ENCODE measurements around the gene RET. TPM values are rescaled to one million over a fixed set of nuclear protein-coding genes. Genes with fewer than 3 reads are reported as not detected.
A peak's percentile ranks its signal among the peaks of the same experiment; 100 is the strongest.

RET gene
- total RNA-seq, 6 donors from 2014 or later, result 0.11 to 0.98 (median 0.30) TPM; not detected in 1

DNA sequence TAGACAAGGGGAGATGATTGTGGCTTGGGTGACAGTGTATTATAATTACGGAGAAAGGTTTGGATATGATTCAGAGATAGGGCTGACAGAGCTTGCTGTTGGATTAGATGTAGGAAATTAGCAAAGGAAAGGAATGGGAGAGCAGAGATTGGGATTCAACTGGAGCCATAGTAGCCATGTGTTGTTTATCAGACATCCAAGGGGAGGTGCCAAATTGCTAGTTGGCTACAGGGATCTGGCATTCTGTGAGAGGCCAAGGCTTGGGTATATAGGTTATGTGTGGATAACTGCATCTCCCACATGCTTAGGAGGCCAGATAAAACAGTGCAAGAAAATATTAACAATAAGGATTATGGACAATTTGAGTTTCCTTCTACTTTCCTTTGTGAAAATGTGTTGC is 96.3 kb downstream of the RET start:
- 93 to 95% methylated on average over 1 of the region's 1 CpG for WGBS, 2 donors
- peaks cover 10 to 57% (median 15%) of the 10 kb centered on the region in 4 donors for H3K36me3 ChIP-seq
- TF ChIP-seq POLR2AphosphoS5 (IDR thresholded peaks at IDR 0.05) (no peak), POLR2A (IDR thresholded peaks at IDR 0.05) (no peak), EP300 (IDR thresholded peaks at IDR 0.05) (no peak)
- TF ChIP-seq, protein P1, sequence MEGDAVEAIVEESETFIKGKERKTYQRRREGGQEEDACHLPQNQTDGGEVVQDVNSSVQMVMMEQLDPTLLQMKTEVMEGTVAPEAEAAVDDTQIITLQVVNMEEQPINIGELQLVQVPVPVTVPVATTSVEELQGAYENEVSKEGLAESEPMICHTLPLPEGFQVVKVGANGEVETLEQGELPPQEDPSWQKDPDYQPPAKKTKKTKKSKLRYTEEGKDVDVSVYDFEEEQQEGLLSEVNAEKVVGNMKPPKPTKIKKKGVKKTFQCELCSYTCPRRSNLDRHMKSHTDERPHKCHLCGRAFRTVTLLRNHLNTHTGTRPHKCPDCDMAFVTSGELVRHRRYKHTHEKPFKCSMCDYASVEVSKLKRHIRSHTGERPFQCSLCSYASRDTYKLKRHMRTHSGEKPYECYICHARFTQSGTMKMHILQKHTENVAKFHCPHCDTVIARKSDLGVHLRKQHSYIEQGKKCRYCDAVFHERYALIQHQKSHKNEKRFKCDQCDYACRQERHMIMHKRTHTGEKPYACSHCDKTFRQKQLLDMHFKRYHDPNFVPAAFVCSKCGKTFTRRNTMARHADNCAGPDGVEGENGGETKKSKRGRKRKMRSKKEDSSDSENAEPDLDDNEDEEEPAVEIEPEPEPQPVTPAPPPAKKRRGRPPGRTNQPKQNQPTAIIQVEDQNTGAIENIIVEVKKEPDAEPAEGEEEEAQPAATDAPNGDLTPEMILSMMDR (IDR thresholded peaks at IDR 0.05), result no peak
- H3K9me3 ChIP-seq, result no peaks in the 10 kb centered on the region
- H3K4me3 ChIP-seq, result no peak overlapping the region
- DNase-seq (no peak), ATAC-seq (ENCODE audit: low FRiP score in 2 of 2) (no peak)
- H3K4me1 ChIP-seq, result peaks cover 5 to 16% (median 10%) of the 10 kb centered on the region in 4 donors
- H3K27ac ChIP-seq, result peak overlapping the region in 2 of 4 donors; percentile 30 to 77
- H3K27me3 ChIP-seq, result no peaks in the 10 kb centered on the region

DNA sequence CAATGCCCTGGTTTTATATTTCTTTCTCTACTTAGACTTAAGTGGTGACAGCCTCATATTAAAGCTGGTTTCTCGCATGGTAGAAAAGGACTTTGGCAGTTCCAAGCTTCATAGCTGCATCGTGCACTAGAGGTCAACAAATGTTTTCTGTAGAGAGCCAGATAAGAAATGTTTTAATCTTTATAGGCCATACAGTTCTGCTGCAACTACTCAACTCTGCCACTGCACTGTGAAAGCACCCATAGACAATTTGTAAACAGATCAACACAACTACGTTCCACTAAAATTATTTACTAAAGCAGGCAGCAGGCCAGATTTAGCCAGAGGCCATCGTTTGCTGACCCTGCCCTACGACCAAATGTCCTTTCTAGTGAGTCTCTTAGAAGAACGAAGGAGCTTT is 98.1 kb downstream of the RET start:
- WGBS, 2 donors, result 68 to 73% methylated on average over 6 of the region's 6 CpGs
- no peak overlapping the region for H3K27ac ChIP-seq
- peaks cover 5 to 16% (median 10%) of the 10 kb centered on the region in 4 donors for H3K4me1 ChIP-seq
- H3K27me3 ChIP-seq, result no peaks in the 10 kb centered on the region
- no peak overlapping the region for H3K4me3 ChIP-seq
- H3K36me3 ChIP-seq, result peaks cover 10 to 65% (median 21%) of the 10 kb centered on the region in 4 donors
- H3K9me3 ChIP-seq, result no peaks in the 10 kb centered on the region
- TF ChIP-seq POLR2AphosphoS5 (IDR thresholded peaks at IDR 0.05), result no peak
- TF ChIP-seq, protein P1 (IDR thresholded peaks at IDR 0.05), result peak in 1 of 6 experiments; percentile 12
- no peak for DNase-seq
- no peak for ATAC-seq (ENCODE audit: low FRiP score in 2 of 2)

DNA sequence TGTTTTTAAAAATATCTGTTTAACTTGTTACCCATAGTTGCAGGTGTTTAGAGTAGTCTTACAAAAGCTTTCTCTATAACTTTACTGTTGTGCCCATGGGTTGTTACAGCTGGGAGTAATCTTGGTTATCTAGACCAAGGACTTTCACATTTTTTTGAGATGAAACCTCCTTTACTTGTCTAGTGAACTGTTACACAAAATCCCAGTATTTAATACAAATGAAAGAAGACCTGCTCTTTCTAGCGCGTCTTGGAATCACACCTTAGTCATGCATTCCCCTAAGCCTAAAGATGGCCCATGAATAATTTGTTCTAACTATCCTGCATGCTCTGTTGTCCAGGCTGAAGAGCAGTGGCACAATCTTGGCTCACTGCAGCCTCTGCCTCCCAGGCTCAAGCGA is 99.4 kb downstream of the RET start:
- WGBS, 2 donors, result 93 to 94% methylated on average over 3 of the region's 3 CpGs
- ATAC-seq (ENCODE audit: low FRiP score in 2 of 2), result no peak

DNA sequence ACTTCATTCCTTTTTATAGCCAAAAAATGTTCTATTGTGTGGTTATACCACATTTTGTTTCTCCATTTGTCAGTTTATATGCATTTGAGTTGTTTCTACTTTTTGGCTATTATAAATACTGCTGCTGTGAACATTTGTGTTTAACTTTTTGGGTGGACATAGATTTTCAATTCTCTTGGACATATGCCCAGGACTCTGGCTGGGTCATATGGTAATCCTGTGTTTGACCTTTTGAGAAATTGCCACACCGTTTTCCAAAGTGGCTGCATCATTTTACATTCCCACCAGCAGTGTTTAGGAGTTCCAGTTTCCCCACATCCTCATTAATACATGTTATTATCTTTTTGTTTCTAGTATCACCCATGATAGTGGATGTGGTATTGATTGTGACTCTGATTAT is 100.7 kb downstream of the RET start:
- Histone ChIP-seq H3K4me1 (peaks cover 0 to 4% (median 4%) of the 10 kb centered on the region in 4 donors), H3K27me3 (no peaks in the 10 kb centered on the region), H3K4me3 (no peak overlapping the region), H3K27ac (no peak overlapping the region), H3K9me3 (no peaks in the 10 kb centered on the region), H3K36me3 (peaks cover 10 to 84% (median 19%) of the 10 kb centered on the region in 4 donors)
- 57 to 72% methylated on average over 1 of the region's 1 CpG for WGBS, 2 donors
- ATAC-seq (ENCODE audit: low FRiP score in 2 of 2), result no peak
- no peak for DNase-seq
- TF ChIP-seq, protein P1 (IDR thresholded peaks at IDR 0.05), result no peak
- TF ChIP-seq EP300 (IDR thresholded peaks at IDR 0.05) (no peak), POLR2AphosphoS5 (IDR thresholded peaks at IDR 0.05) (no peak), POLR2A (IDR thresholded peaks at IDR 0.05) (no peak)

More for the DNA sequence above, 99.4 kb downstream of the RET start:
- no peaks in the 10 kb centered on the region for H3K27me3 ChIP-seq
- no peak overlapping the region for H3K4me3 ChIP-seq
- H3K27ac ChIP-seq, result no peak overlapping the region
- peaks cover 10 to 78% (median 21%) of the 10 kb centered on the region in 4 donors for H3K36me3 ChIP-seq
- H3K4me1 ChIP-seq, result peaks cover 5 to 16% (median 10%) of the 10 kb centered on the region in 4 donors
- TF ChIP-seq, protein P1 (IDR thresholded peaks at IDR 0.05), result no peak
- DNase-seq, result no peak
- H3K9me3 ChIP-seq, result no peaks in the 10 kb centered on the region

Other genes with a start within 250 kb of the RET start
- gene CSGALNACT2, start 61.4 kb downstream of the RET start, total RNA-seq, result 10 to 100 TPM; 30.5 to 47.1 (median 35.1) TPM
- gene RASGEF1A, start 190.0 kb downstream of the RET start, total RNA-seq, result 1 to 10 TPM; 2.3 to 8.4 (median 4.9) TPM